Tibial artery (tissue), 4 donors: ENCODE results near the gene THOP1.

Experiments
- DNase-seq, 2 donors: peaks; one replicate each; pipeline ENCODE4 v3.0.0-alpha.2; 2019
- H3K27ac ChIP-seq, 2 donors: fragments of 200-600 bp; sonication (generic) in 1 of 2; 1 replicate in 1 of 2; 2 replicates in 1 of 2; pipeline ENCODE4 v1.5.1; 2018 to 2019; ENCODE audit warnings: mild to moderate bottlenecking in 1 of 2
- H3K27me3 ChIP-seq, 2 donors: fragments of 200-600 bp; sonication (generic) in 1 of 2; one replicate each; pipeline versions ENCODE4 v1.5.1 to v1.6.0; 2016 to 2019
- H3K36me3 ChIP-seq, 3 donors: fragments of 200-600 bp; sonication (generic) in 2 of 3; one replicate each; pipeline ENCODE4 v1.5.1; 2016 to 2019; ENCODE audit warnings: mild to moderate bottlenecking in 2 of 3
- H3K4me1 ChIP-seq, 4 donors: fragments of 200-600 bp; sonication (generic) in 2 of 4; 1 replicate in 3 of 4; 2 replicates in 1 of 4; pipeline ENCODE4 v1.5.1; 2016 to 2019
- H3K4me3 ChIP-seq, 2 donors: fragments of 200-600 bp; sonication (generic) in 1 of 2; 1 replicate in 1 of 2; 2 replicates in 1 of 2; pipeline ENCODE4 v1.5.1; 2018 to 2019; ENCODE audit warnings: mild to moderate bottlenecking in 2 of 2
- H3K9me3 ChIP-seq, 3 donors: fragments of 200-600 bp; sonication (generic) in 1 of 3; one replicate each; pipeline ENCODE4 v1.5.1; 2016 to 2019
- CTCF ChIP-seq, 2 experiments: fragments of 200-600 bp in 1 of 2; fragments of 450-650 bp in 1 of 2; IDR thresholded peaks; one replicate each; pipeline ENCODE4 v1.5.1; 2017 to 2019; ENCODE audit warnings: antibody characterized with exemption in 2 of 2, mild to moderate bottlenecking in 1 of 2, moderate library complexity in 1 of 2
- intact Hi-C: fragments of 100-400 bp; cut with DNase I; formaldehyde crosslinking; loops from one replicate; pipeline ENCODE4 v1.15.0; 2023; ENCODE audit warnings: low total_unique reads

Gene THOP1

GRCh38 chr19:2808129-2808941 is 23.0 kb downstream of the THOP1 start:
- no peak for TF ChIP-seq CTCF (IDR thresholded peaks at IDR 0.05)
- no peak for DNase-seq
- Histone ChIP-seq H3K4me1 (no peaks in the 10 kb centered on the region), H3K9me3 (no peaks in the 10 kb centered on the region), H3K36me3 (peaks cover 4 to 100% (median 69%) of the 10 kb centered on the region in 3 donors), H3K27me3 (no peaks in the 10 kb centered on the region), H3K27ac (no peak overlapping the region), H3K4me3 (no peak overlapping the region)
- intact Hi-C loops: no loop called here

DNA sequence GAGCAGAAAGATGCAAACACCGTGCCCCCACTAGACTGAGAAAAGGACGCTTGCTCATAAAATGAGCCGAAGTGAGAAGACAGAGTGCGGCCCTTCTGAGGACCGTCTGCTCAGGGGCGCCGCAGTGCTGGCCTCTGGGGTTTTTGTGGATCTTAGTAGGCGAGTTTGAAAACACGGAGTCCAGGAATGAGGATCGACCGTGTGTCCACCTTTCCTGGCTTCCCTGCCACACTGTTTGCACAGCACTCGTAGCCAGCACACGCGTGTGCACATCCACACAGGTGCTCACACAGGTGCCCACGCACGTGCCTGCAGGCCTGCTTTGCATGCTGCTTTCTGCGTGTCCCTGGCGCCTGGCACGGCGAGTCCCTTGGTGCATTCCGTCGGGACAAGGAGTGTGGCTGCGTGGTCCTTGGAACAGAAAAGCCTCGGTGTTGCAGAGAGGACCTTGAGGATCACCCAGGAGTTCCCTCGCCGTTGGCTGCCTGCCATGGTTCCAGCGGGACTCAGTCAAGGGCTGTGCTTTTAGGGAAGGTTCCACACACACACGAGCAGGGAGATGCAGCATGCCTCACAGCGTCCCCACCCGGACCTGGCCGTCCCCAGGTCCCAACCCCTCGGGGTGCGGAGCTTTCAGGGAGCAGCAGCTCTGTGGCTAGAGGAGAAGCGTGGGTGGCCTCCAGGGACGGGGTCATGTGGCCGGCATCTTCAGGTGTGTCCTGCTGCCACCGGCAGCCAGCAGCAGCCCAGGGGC is 24.3 kb downstream of the THOP1 start:
- Histone ChIP-seq H3K36me3 (peaks cover 4 to 99% (median 70%) of the 10 kb centered on the region in 3 donors), H3K4me1 (no peaks in the 10 kb centered on the region), H3K27ac (no peak overlapping the region), H3K4me3 (no peak overlapping the region), H3K27me3 (no peaks in the 10 kb centered on the region), H3K9me3 (no peaks in the 10 kb centered on the region)
- intact Hi-C loops: no loop called here
- no peak for DNase-seq
- TF ChIP-seq CTCF (IDR thresholded peaks at IDR 0.05): no peak

DNA sequence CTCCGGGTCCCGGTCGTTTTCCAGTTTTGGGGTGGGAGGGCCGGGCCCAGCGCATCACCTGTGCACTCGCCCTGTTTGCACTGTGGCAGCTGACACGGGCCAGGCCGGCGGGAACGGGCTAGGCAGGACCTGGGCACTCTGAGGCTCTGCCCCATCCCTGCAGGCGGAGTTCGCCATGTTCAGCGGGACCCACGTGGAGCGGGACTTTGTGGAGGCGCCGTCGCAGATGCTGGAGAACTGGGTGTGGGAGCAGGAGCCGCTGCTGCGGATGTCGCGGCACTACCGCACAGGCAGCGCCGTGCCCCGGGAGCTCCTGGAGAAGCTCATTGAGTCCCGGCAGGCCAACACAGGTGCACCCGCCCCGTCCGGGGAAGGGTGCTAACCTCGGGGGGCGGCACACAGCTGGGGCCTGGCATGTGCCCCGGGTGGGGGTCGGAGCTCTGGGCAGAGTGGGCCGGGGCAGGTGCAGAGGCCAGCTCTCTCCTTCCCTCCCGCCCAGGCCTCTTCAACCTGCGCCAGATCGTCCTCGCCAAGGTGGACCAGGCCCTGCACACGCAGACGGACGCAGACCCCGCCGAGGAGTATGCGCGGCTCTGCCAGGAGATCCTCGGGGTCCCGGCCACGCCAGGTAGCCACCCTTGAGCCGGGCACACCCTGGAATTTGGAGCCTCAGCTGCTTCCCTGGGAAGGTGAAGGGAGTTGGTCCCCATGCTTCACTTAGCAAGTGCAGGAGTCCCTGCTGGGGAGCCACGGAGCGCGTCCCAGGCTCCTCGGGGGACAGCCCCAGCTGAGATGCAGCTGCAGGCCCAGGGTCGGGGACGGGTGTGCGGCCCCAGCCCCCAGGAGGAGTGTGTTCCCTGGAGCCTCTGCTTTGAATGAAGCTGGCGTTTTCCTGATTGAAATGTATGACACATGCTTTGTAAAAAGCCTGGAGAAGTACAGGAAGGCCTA is 25.1 kb downstream of the THOP1 start:
- Histone ChIP-seq H3K27me3 (no peaks in the 10 kb centered on the region), H3K4me3 (no peak overlapping the region), H3K27ac (no peak overlapping the region), H3K4me1 (no peaks in the 10 kb centered on the region), H3K36me3 (peaks cover 4 to 93% (median 65%) of the 10 kb centered on the region in 3 donors), H3K9me3 (no peaks in the 10 kb centered on the region)
- TF ChIP-seq CTCF (IDR thresholded peaks at IDR 0.05): no peak
- intact Hi-C loops: no loop called here
- no peak for DNase-seq

GRCh38 chr19:2811221-2811722 is 26.0 kb downstream of the THOP1 start:
- intact Hi-C loops: no loop called here
- no peaks in the 10 kb centered on the region for H3K4me1 ChIP-seq
- DNase-seq: no peak
- no peak for TF ChIP-seq CTCF (IDR thresholded peaks at IDR 0.05)
- no peak overlapping the region for H3K27ac ChIP-seq
- peaks cover 4 to 84% (median 62%) of the 10 kb centered on the region in 3 donors for H3K36me3 ChIP-seq
- no peak overlapping the region for H3K4me3 ChIP-seq
- no peaks in the 10 kb centered on the region for H3K27me3 ChIP-seq
- H3K9me3 ChIP-seq: no peaks in the 10 kb centered on the region

- intact Hi-C loops: no loop called here
- H3K36me3 ChIP-seq: peaks cover 2 to 78% (median 56%) of the 10 kb centered on the region in 3 donors
- no peaks in the 10 kb centered on the region for H3K27me3 ChIP-seq
- H3K4me3 ChIP-seq: no peak overlapping the region
- no peaks in the 10 kb centered on the region for H3K9me3 ChIP-seq
- H3K27ac ChIP-seq: no peak overlapping the region
- H3K4me1 ChIP-seq: no peaks in the 10 kb centered on the region
- no peak for TF ChIP-seq CTCF (IDR thresholded peaks at IDR 0.05)
- DNase-seq: no peak
Observed at GRCh38 chr19:2811735-2812413, 26.6 kb downstream of the THOP1 start.
